Mesenchymal stem cell (in vitro differentiated cells and primary cell): ENCODE data around the gene MVD.
A peak's percentile ranks its signal among the peaks of the same experiment; 100 is the strongest.

Source experiments
- DNase-seq: peaks from one replicate; pipeline ENCODE4 v3.0.0-alpha.2; 2013
- H2AFZ ChIP-seq: one replicate; pipeline ENCODE4 v1.6.1; 2013; ENCODE audit warnings: low read depth, mild to moderate bottlenecking, control low read depth, inconsistent platforms, low read length, moderate library complexity
- H2AK5ac ChIP-seq: 2 replicates; pipeline ENCODE4 v1.6.1; 2013; ENCODE audit warnings: low read length, moderate library complexity, mild to moderate bottlenecking, inconsistent platforms; ENCODE audit not compliant: severe bottlenecking
- H2BK120ac ChIP-seq: one replicate; pipeline ENCODE4 v1.6.1; 2013; ENCODE audit warnings: low read depth, mild to moderate bottlenecking, inconsistent platforms, low read length, moderate library complexity
- H2BK12ac ChIP-seq, 2 experiments: one replicate each; pipeline ENCODE4 v1.6.1; 2013; ENCODE audit warnings: inconsistent platforms in 2 of 2, low read length in 2 of 2, mild to moderate bottlenecking in 2 of 2, moderate library complexity in 2 of 2, control low read depth in 1 of 2
- H2BK15ac ChIP-seq: one replicate; pipeline ENCODE4 v1.6.1; 2013; ENCODE audit warnings: mild to moderate bottlenecking, low read depth, inconsistent platforms; ENCODE audit not compliant: poor library complexity, severe bottlenecking
- H2BK5ac ChIP-seq: 2 replicates; pipeline ENCODE4 v1.6.1; 2013; ENCODE audit warnings: low read depth, mild to moderate bottlenecking, low read length, control low read depth, inconsistent platforms; ENCODE audit not compliant: poor library complexity, severe bottlenecking
- H3K14ac ChIP-seq, 2 experiments: one replicate each; pipeline ENCODE4 v1.6.1; 2013; ENCODE audit warnings: inconsistent platforms in 2 of 2, low read length in 2 of 2, control low read depth in 1 of 2, mild to moderate bottlenecking in 1 of 2, moderate library complexity in 1 of 2
- H3K18ac ChIP-seq, 2 experiments: one replicate each; pipeline ENCODE4 v1.6.1; 2013; ENCODE audit warnings: inconsistent platforms in 2 of 2, low read length in 2 of 2, control low read depth in 1 of 2, low read depth in 1 of 2, mild to moderate bottlenecking in 1 of 2
- H3K23ac ChIP-seq, 2 experiments: one replicate each; pipeline ENCODE4 v1.6.1; 2013; ENCODE audit warnings: inconsistent platforms in 2 of 2, low read length in 2 of 2, mild to moderate bottlenecking in 2 of 2, moderate library complexity in 2 of 2, control low read depth in 1 of 2
- H3K27ac ChIP-seq: 2 replicates; pipeline ENCODE4 v1.5.1; 2013; ENCODE audit warnings: mild to moderate bottlenecking, moderate library complexity, low read length, control low read depth, inconsistent platforms; ENCODE audit not compliant: poor library complexity, severe bottlenecking
- H3K27me3 ChIP-seq, 2 experiments: 2 replicates each; pipeline versions ENCODE4 v1.6.1 to v1.7.0; 2013; ENCODE audit warnings: low read length in 2 of 2, mild to moderate bottlenecking in 2 of 2, moderate library complexity in 2 of 2, control low read depth in 1 of 2, inconsistent platforms in 1 of 2; ENCODE audit not compliant: control insufficient read depth in 1 of 2, insufficient read depth in 1 of 2
- H3K36me3 ChIP-seq, 2 experiments: 2 replicates each; pipeline versions ENCODE4 v1.6.1 to v1.7.0; 2013; ENCODE audit warnings: low read length in 2 of 2, control low read depth in 1 of 2, inconsistent platforms in 1 of 2, low read depth in 1 of 2, mild to moderate bottlenecking in 1 of 2; ENCODE audit not compliant: insufficient read depth in 2 of 2, control insufficient read depth in 1 of 2
- H3K4ac ChIP-seq, 2 experiments: one replicate each; pipeline ENCODE4 v1.6.1; 2013; ENCODE audit warnings: inconsistent platforms in 2 of 2, low read length in 2 of 2, mild to moderate bottlenecking in 2 of 2, moderate library complexity in 2 of 2, control low read depth in 1 of 2, low read depth in 1 of 2
- H3K4me1 ChIP-seq: 2 replicates; pipeline ENCODE4 v1.6.1; 2013; ENCODE audit warnings: low read depth, low read length, control low read depth; ENCODE audit not compliant: control insufficient read depth, insufficient read depth
- H3K4me2 ChIP-seq: 2 replicates; pipeline ENCODE4 v1.6.1; 2013; ENCODE audit warnings: low read length, mild to moderate bottlenecking, inconsistent platforms; ENCODE audit not compliant: poor library complexity, severe bottlenecking
- H3K4me3 ChIP-seq, 2 experiments: 2 replicates each; pipeline versions ENCODE4 v1.5.1 to v1.7.0; 2013; ENCODE audit warnings: low read length in 2 of 2, mild to moderate bottlenecking in 2 of 2, control low read depth in 1 of 2, low read depth in 1 of 2; ENCODE audit not compliant: insufficient read depth in 1 of 2
- H3K79me1 ChIP-seq: replicated peaks from 2 replicates; pipeline ENCODE4 v1.6.1; 2013; ENCODE audit warnings: mild to moderate bottlenecking, control low read depth, low read length, inconsistent platforms; ENCODE audit not compliant: poor library complexity, severe bottlenecking
- H3K9ac ChIP-seq: 2 replicates; pipeline ENCODE4 v1.7.0; 2013; ENCODE audit warnings: mild to moderate bottlenecking, low read length, moderate library complexity
- H3K9me3 ChIP-seq: 2 replicates; pipeline ENCODE4 v1.7.0; 2013; ENCODE audit warnings: mild to moderate bottlenecking, low read length; ENCODE audit not compliant: control insufficient read depth
- H4K8ac ChIP-seq: one replicate; pipeline ENCODE4 v1.6.1; 2013; ENCODE audit warnings: inconsistent platforms, mild to moderate bottlenecking, low read length, moderate library complexity
- H4K91ac ChIP-seq: one replicate; pipeline ENCODE4 v1.6.1; 2013; ENCODE audit warnings: mild to moderate bottlenecking, low read length, inconsistent platforms
- WGBS: methylation state at CpG from one replicate; pipeline ENCODE4 v1.1.7; 2013; ENCODE audit warnings: mixed read lengths; 5-methylcytosine and 5-hydroxymethylcytosine counted together

Gene MVD

DNA sequence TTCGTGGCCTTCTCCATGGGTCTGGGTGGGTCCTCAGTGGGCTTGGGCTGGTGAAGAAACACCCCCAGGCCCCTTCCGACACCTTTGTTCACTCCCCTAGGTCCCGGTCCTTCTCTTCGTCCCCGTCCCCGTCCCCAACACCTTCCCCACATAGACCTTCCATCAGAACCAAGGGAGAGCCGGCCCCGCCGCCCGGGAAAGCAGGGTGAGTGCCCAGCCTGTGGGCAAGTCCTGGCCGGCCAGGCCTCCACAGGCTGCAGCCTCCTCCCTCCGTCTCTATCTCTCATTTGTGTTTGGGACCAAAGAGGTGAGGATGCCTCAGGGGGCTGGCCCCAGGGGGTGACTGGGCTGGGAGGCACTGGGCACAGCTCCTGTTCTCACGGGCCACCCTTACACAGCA lies 39.0 kb downstream of the MVD start:
- Histone ChIP-seq H3K4ac (no peak overlapping the region), H3K4me3 (peak overlapping the region in 1 of 2 experiments; percentile 5), H3K27me3 (no peaks in the 10 kb centered on the region), H2BK120ac (no peak overlapping the region), H2BK15ac (no peak overlapping the region), H3K27ac (no peak overlapping the region), H2BK5ac (no peak overlapping the region), H4K91ac (no peak overlapping the region), H3K79me1 (peaks cover 22% of the 10 kb centered on the region), H3K14ac (no peak overlapping the region), H2AFZ (no peak overlapping the region), H3K9me3 (no peaks in the 10 kb centered on the region), H3K9ac (no peak overlapping the region), H4K8ac (no peak overlapping the region), H3K18ac (no peak overlapping the region), H3K23ac (no peak overlapping the region), H3K4me1 (peaks cover 10% of the 10 kb centered on the region), H3K4me2 (no peak overlapping the region), H3K36me3 (peaks cover 71 to 78% of the 10 kb centered on the region in 2 experiments), H2AK5ac (no peak overlapping the region), H2BK12ac (no peak overlapping the region)
- no peak for DNase-seq
- 98% methylated on average over 11 of the region's 13 CpGs for WGBS

- Histone ChIP-seq H4K8ac (no peak overlapping the region), H2BK12ac (no peak overlapping the region), H3K79me1 (peaks cover 31% of the 10 kb centered on the region), H3K4me2 (no peak overlapping the region), H2AFZ (no peak overlapping the region), H3K27me3 (no peaks in the 10 kb centered on the region), H3K4me1 (peaks cover 15% of the 10 kb centered on the region), H3K9ac (no peak overlapping the region), H3K18ac (no peak overlapping the region), H3K23ac (no peak overlapping the region), H2BK15ac (no peak overlapping the region), H3K14ac (no peak overlapping the region), H3K27ac (no peak overlapping the region), H2BK5ac (no peak overlapping the region), H2BK120ac (no peak overlapping the region), H4K91ac (no peak overlapping the region), H3K36me3 (peaks cover 70 to 78% of the 10 kb centered on the region in 2 experiments), H3K4ac (no peak overlapping the region), H3K4me3 (no peak overlapping the region), H3K9me3 (no peaks in the 10 kb centered on the region), H2AK5ac (no peak overlapping the region)
- no peak for DNase-seq
- WGBS = 99% methylated on average over 29 of the region's 29 CpGs
Observed at GRCh38 chr16:88622866-88623265, 40.0 kb downstream of the MVD start.

GRCh38 chr16:88622125-88622524 lies 40.8 kb downstream of the MVD start:
- H3K4ac ChIP-seq = no peak overlapping the region
- H4K91ac ChIP-seq = no peak overlapping the region
- H2AK5ac ChIP-seq = no peak overlapping the region
- no peaks in the 10 kb centered on the region for H3K9me3 ChIP-seq
- peaks cover 15% of the 10 kb centered on the region for H3K4me1 ChIP-seq
- H3K4me2 ChIP-seq = no peak overlapping the region
- H3K18ac ChIP-seq = no peak overlapping the region
- no peak for DNase-seq
- H3K27ac ChIP-seq = no peak overlapping the region
- H3K14ac ChIP-seq = no peak overlapping the region
- H3K36me3 ChIP-seq = peaks cover 64 to 77% of the 10 kb centered on the region in 2 experiments
- no peak overlapping the region for H4K8ac ChIP-seq
- WGBS = 97% methylated on average over 19 of the region's 19 CpGs
- no peak overlapping the region for H2BK120ac ChIP-seq
- H3K27me3 ChIP-seq = no peaks in the 10 kb centered on the region
- H2BK15ac ChIP-seq = no peak overlapping the region
- H3K23ac ChIP-seq = no peak overlapping the region
- no peak overlapping the region for H3K9ac ChIP-seq
- H3K79me1 ChIP-seq = peaks cover 35% of the 10 kb centered on the region
- no peak overlapping the region for H2BK12ac ChIP-seq
- no peak overlapping the region for H2AFZ ChIP-seq
- H2BK5ac ChIP-seq = no peak overlapping the region
- no peak overlapping the region for H3K4me3 ChIP-seq

DNA sequence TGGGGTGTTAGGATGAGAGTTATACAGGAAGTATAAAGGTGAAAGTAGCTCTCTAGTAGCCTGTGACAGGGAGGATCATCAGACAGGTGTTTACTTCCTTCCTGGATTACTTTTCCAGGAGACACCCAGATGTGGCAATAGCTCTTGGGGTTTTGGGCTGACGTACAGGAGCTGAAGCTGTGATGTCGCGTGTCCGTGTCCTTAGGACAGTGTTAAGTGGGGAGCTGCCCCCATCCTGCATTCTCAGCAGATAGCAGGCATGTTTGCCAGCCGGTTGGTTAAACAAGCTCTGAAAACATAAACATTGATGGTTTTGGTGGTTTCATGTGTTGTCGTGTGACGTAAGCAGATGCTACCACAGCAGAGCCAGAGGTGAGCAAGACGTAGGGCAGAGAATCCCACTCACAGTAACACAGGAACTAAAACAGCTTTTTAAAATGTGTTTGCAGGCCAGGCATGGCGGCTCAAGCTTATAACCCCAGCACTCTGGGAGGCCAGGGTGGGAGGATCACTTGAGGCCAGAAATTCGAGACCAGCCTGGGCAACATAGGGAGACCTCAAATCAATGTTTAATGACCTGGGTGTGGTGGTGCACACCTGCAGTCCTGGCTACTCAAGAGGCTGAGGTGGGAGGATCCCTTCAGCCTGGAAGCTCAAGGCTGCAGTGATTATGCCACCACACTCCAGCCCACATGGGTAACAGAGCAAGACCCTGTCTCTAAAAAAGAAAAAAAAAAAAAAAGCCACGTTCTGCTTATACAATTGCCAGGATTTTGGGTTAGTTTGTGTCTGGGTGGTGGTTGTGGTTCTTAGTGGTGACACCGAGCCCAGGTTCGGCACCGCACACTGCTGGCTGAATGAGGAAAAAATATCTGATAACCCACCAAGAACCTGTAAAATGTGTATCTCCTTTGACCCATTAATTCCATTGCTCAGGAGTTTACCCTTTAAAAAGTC lies 42.8 kb downstream of the MVD start:
- no peak overlapping the region for H3K14ac ChIP-seq
- peak; percentile 97 for DNase-seq
- H2AFZ ChIP-seq = no peak overlapping the region
- no peak overlapping the region for H2AK5ac ChIP-seq
- 47% methylated on average over 12 of the region's 14 CpGs for WGBS
- H2BK12ac ChIP-seq = peak overlapping the region in 1 of 2 experiments; percentile 23
- H3K36me3 ChIP-seq = peaks cover 54 to 85% of the 10 kb centered on the region in 2 experiments
- H3K4me1 ChIP-seq = peaks cover 15% of the 10 kb centered on the region
- no peak overlapping the region for H3K27ac ChIP-seq
- H4K8ac ChIP-seq = no peak overlapping the region
- H2BK15ac ChIP-seq = no peak overlapping the region
- H3K4me2 ChIP-seq = no peak overlapping the region
- H2BK5ac ChIP-seq = no peak overlapping the region
- H3K4me3 ChIP-seq = no peak overlapping the region
- H3K18ac ChIP-seq = peak overlapping the region in 1 of 2 experiments; percentile 25
- H3K9me3 ChIP-seq = no peaks in the 10 kb centered on the region
- no peak overlapping the region for H3K23ac ChIP-seq
- H3K9ac ChIP-seq = no peak overlapping the region
- H2BK120ac ChIP-seq = no peak overlapping the region
- no peak overlapping the region for H4K91ac ChIP-seq
- H3K79me1 ChIP-seq = peaks cover 52% of the 10 kb centered on the region
- H3K4ac ChIP-seq = peak overlapping the region in 1 of 2 experiments; percentile 29
- no peaks in the 10 kb centered on the region for H3K27me3 ChIP-seq
